IMR-90 (cell line): Measurements from ENCODE around the gene SLC9A9. TPM values are rescaled to one million over a fixed set of nuclear protein-coding genes. Genes with fewer than 3 reads are reported as not detected.

Experiments used
- ATAC-seq: fragments of 200-7000 bp; cut with Tn5 transposase; 2 replicates; pipeline ENCODE4 v1.9.1; 2020; ENCODE audit warnings: low read depth, mild to moderate bottlenecking, moderate library complexity
- BruUV-seq: library from RNA; stranded (reverse); fragments of 400-500 nt; replicated peaks from 2 replicates; lab custom pipeline; 2021; lab: Mats Ljungman, UMichigan
- CTCF ChIA-PET: fragments of 300-600 bp; formaldehyde crosslinking; extraction: SDS; loops from one replicate; lab custom pipeline; 2021; ENCODE audit warnings: antibody characterized with exemption; lab: Yijun Ruan, JAX
- POLR2A ChIA-PET: fragments of 300-600 bp; sonication (Branson Sonifier 250); formaldehyde crosslinking; loops from one replicate; lab custom pipeline; 2022; ENCODE audit warnings: antibody characterized with exemption; ENCODE audit not compliant: unreplicated experiment; lab: Charles Lee
- DNase-seq: peaks from one replicate; pipeline ENCODE4 v3.0.0; 2013
- H2AFZ ChIP-seq: replicated peaks from 2 replicates; pipeline ENCODE3; 2013; ENCODE audit warnings: low read length, mild to moderate bottlenecking; ENCODE audit not compliant: poor library complexity
- H2AK5ac ChIP-seq: 2 replicates; pipeline ENCODE4 v1.6.1; 2013; ENCODE audit warnings: low read depth, low read length, inconsistent platforms
- H2AK9ac ChIP-seq: replicated peaks from 2 replicates; pipeline ENCODE3; 2013; ENCODE audit warnings: mild to moderate bottlenecking, low read depth, low read length, moderate library complexity; ENCODE audit not compliant: poor library complexity
- H2BK120ac ChIP-seq: 2 replicates; pipeline ENCODE4 v1.6.1; 2013; ENCODE audit warnings: low read depth, low read length, inconsistent platforms
- H2BK15ac ChIP-seq: 3 replicates; pipeline ENCODE4 v1.6.1; 2013; ENCODE audit warnings: low read depth, low read length, inconsistent platforms
- H2BK20ac ChIP-seq: 2 replicates; pipeline ENCODE4 v1.6.1; 2013; ENCODE audit warnings: low read depth, mild to moderate bottlenecking, inconsistent platforms, low read length, moderate library complexity
- H2BK5ac ChIP-seq: 2 replicates; pipeline ENCODE4 v1.6.1; 2013; ENCODE audit warnings: mild to moderate bottlenecking, low read depth, low read length, inconsistent platforms; ENCODE audit not compliant: poor library complexity, severe bottlenecking
- H3K14ac ChIP-seq: replicated peaks from 2 replicates; pipeline ENCODE4 v1.6.1; 2013; ENCODE audit warnings: low read depth, low read length, inconsistent platforms
- H3K18ac ChIP-seq: 2 replicates; pipeline ENCODE4 v1.6.1; 2013; ENCODE audit warnings: low read depth, low read length, control low read depth
- H3K23ac ChIP-seq: 2 replicates; pipeline ENCODE4 v1.6.1; 2013; ENCODE audit warnings: low read depth, low read length, inconsistent platforms
- H3K27ac ChIP-seq: 2 replicates; pipeline ENCODE4 v1.5.1; 2013; ENCODE audit warnings: mild to moderate bottlenecking, control low read depth, low read length; ENCODE audit not compliant: insufficient read depth
- H3K27me3 ChIP-seq: 2 replicates; pipeline ENCODE4 v1.6.1; 2013; ENCODE audit warnings: low read length; ENCODE audit not compliant: control insufficient read depth, insufficient read depth
- H3K36me3 ChIP-seq: 2 replicates; pipeline ENCODE4 v1.6.1; 2013; ENCODE audit warnings: low read length, mixed read lengths; ENCODE audit not compliant: control insufficient read depth, insufficient read depth
- H3K4ac ChIP-seq: 2 replicates; pipeline ENCODE4 v1.6.1; 2013; ENCODE audit warnings: low read depth, low read length, inconsistent platforms
- H3K4me1 ChIP-seq: 2 replicates; pipeline ENCODE4 v1.6.1; 2013; ENCODE audit warnings: low read length, mixed read lengths; ENCODE audit not compliant: control insufficient read depth, insufficient read depth
- H3K4me2 ChIP-seq: 2 replicates; pipeline ENCODE4 v1.6.1; 2013; ENCODE audit warnings: low read depth, mild to moderate bottlenecking, control low read depth, low read length, moderate library complexity
- H3K4me3 ChIP-seq: 2 replicates; pipeline ENCODE4 v1.5.1; 2013; ENCODE audit warnings: low read depth, mild to moderate bottlenecking, control low read depth, low read length, moderate library complexity; ENCODE audit not compliant: insufficient read depth
- H3K56ac ChIP-seq: 2 replicates; pipeline ENCODE4 v1.6.1; 2013; ENCODE audit warnings: low read length, inconsistent platforms; ENCODE audit not compliant: insufficient read depth; ENCODE audit errors: extremely low read depth
- H3K79me1 ChIP-seq, 2 experiments: 2 replicates each; pipeline ENCODE4 v1.6.1; 2013; ENCODE audit warnings: low read length in 2 of 2, inconsistent platforms in 1 of 2, low read depth in 1 of 2
- H3K9ac ChIP-seq: 2 replicates; pipeline ENCODE4 v1.6.1; 2013; ENCODE audit warnings: low read depth, low read length, control low read depth
- H3K9me1 ChIP-seq: 2 replicates; pipeline ENCODE4 v1.6.1; 2013; ENCODE audit warnings: low read length, inconsistent platforms; ENCODE audit not compliant: insufficient read depth
- H3K9me3 ChIP-seq: 2 replicates; pipeline ENCODE4 v1.6.1; 2013; ENCODE audit warnings: low read length; ENCODE audit not compliant: control insufficient read depth, insufficient read depth
- H4K20me1 ChIP-seq: 2 replicates; pipeline ENCODE4 v1.6.1; 2013; ENCODE audit warnings: low read length, inconsistent platforms; ENCODE audit not compliant: insufficient read depth
- H4K5ac ChIP-seq: 2 replicates; pipeline ENCODE4 v1.6.1; 2013; ENCODE audit warnings: mild to moderate bottlenecking, low read depth, low read length, control low read depth
- H4K8ac ChIP-seq, 2 experiments: 2 replicates each; pipeline ENCODE4 v1.6.1; 2013; ENCODE audit warnings: low read depth in 2 of 2, low read length in 2 of 2, control low read depth in 1 of 2, inconsistent platforms in 1 of 2
- H4K91ac ChIP-seq: 2 replicates; pipeline ENCODE4 v1.6.1; 2013; ENCODE audit warnings: low read depth, low read length, inconsistent platforms; ENCODE audit not compliant: insufficient read depth
- CEBPB ChIP-seq: IDR thresholded peaks from 2 replicates; pipeline ENCODE4 v1.6.1; 2012; ENCODE audit warnings: low read depth, low read length, improper control_type of control experiment
- FOS ChIP-seq: fragments of 150-350 bp; IDR thresholded peaks from 2 replicates; pipeline ENCODE4 v1.6.1; 2016; ENCODE audit warnings: low read depth, low read length
- MAZ ChIP-seq: IDR thresholded peaks from 2 replicates; pipeline ENCODE4 v1.6.1; 2012; ENCODE audit warnings: low read depth, mild to moderate bottlenecking, low read length, improper control_type of control experiment, moderate library complexity, borderline replicate concordance
- POLR2A ChIP-seq: IDR thresholded peaks from 2 replicates; pipeline ENCODE4 v1.6.1; 2012; ENCODE audit warnings: mild to moderate bottlenecking, low read depth, low read length
- RCOR1 ChIP-seq: IDR thresholded peaks from 2 replicates; pipeline ENCODE4 v1.6.1; 2012; ENCODE audit warnings: mild to moderate bottlenecking, low read length, improper control_type of control experiment; ENCODE audit not compliant: insufficient replicate concordance
- SMC3 ChIP-seq: fragments of 150-350 bp; IDR thresholded peaks from 2 replicates; pipeline ENCODE4 v1.6.1; 2016; ENCODE audit warnings: low read depth, mild to moderate bottlenecking, antibody characterized with exemption, low read length, moderate library complexity
- WGBS, 2 experiments: methylation state at CpG; one replicate each; pipeline versions ENCODE4 v1.1.5 to v1.1.7; 2013; ENCODE audit warnings: missing lambda C conversion rate in 2 of 2; ENCODE audit not compliant: insufficient read length in 1 of 2; ENCODE audit errors: extremely low coverage in 2 of 2; 5-methylcytosine and 5-hydroxymethylcytosine counted together
- dilution Hi-C: fragments of 300-500 bp; cut with HindIII; formaldehyde crosslinking; loops from one replicate; pipeline ENCODE4 v1.14.3; 2018; ENCODE audit warnings: low sequenced_read_pairs; ENCODE audit not compliant: unreplicated experiment
- in situ Hi-C: fragments of 300-500 bp; cut with MboI; formaldehyde crosslinking; loops from 3 replicates; pipeline ENCODE4 v1.14.3; 2019; ENCODE audit warnings: low sequenced_read_pairs, inconsistent platforms, mixed read lengths
- intact Hi-C: fragments of 100-400 bp; cut with micrococcal nuclease; formaldehyde crosslinking; loops from 2 replicates; pipeline ENCODE4 v1.10.0; 2022
- polyA plus RNA-seq, 3 experiments: library from polyadenylated mRNA; depleted of rRNA; stranded (reverse); fragments of >200 nt; gene quantifications; 2 replicates each; pipeline ENCODE4 v1.2.3, GENCODE V29; 2012; ENCODE audit warnings: low replicate concordance in 1 of 3
- total RNA-seq: library from RNA; depleted of rRNA; stranded (reverse); fragments of >200 nt; gene quantifications from 2 replicates; pipeline ENCODE4 v1.2.3, GENCODE V29; 2012
- TF ChIP-seq, protein P1 (sequence below): fragments of 150-350 bp; IDR thresholded peaks from 2 replicates; pipeline ENCODE4 v1.6.1; 2016; ENCODE audit warnings: low read depth, mild to moderate bottlenecking, low read length, moderate library complexity, borderline replicate concordance
- TF ChIP-seq, protein P2 (sequence below): conservative IDR thresholded peaks from 2 replicates; pipeline ENCODE4 v1.5.1; 2012; ENCODE audit warnings: mild to moderate bottlenecking, low read depth, low read length, improper control_type of control experiment

SLC9A9 gene
- total and polyA plus RNA-seq, 2 of the 4 experiments (the other 2 are of a cell fraction), result 1.4 to 2.3 TPM

DNA sequence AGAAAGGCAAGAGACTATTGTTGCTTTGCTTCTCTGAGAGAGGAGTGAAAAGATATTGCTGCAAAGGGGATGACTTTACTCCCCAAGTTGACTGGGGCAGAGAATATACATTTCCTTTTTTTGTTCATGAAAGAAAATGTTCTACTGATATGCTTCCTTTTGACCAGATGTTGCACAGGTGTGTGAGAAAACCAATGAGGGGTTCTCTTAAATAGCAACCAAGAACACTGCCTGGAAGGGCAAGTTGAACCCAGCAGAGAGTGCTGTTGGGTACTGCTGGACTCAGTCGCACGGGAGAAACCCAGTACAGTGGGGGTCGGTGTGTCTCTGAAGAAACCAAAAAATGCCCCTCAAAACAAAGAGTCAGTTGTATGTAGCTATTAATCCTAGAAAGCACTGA, 627.5 kb downstream of the SLC9A9 start:
- Histone ChIP-seq H2BK20ac (no peak overlapping the region), H3K9me3 (no peaks in the 10 kb centered on the region), H3K79me1 (no peaks in the 10 kb centered on the region), H3K9ac (no peak overlapping the region), H3K27ac (no peak overlapping the region), H3K18ac (no peak overlapping the region), H4K8ac (no peak overlapping the region), H3K23ac (no peak overlapping the region), H3K4me2 (no peak overlapping the region), H3K4me3 (no peak overlapping the region), H3K9me1 (no peaks in the 10 kb centered on the region), H2AFZ (no peak overlapping the region), H4K91ac (no peak overlapping the region), H2BK15ac (no peak overlapping the region), H3K4me1 (no peaks in the 10 kb centered on the region; the same call in 1 of the 2 replicates), H3K36me3 (no peaks in the 10 kb centered on the region), H3K27me3 (no peaks in the 10 kb centered on the region), H2AK9ac (no peak overlapping the region), H3K4ac (no peak overlapping the region), H4K20me1 (no peaks in the 10 kb centered on the region), H2AK5ac (no peak overlapping the region), H3K56ac (no peak overlapping the region), H4K5ac (no peak overlapping the region), H2BK120ac (no peak overlapping the region), H3K14ac (no peak overlapping the region), H2BK5ac (no peak overlapping the region)
- ChIA-PET CTCF (no interaction called here), POLR2A (no interaction called here)
- dilution Hi-C loops, result no loop called here
- DNase-seq (no peak), ATAC-seq (no peak)
- TF ChIP-seq CEBPB (no peak), MAZ (no peak), SMC3 (no peak), POLR2A (no peak), FOS (no peak), RCOR1 (no peak)
- TF ChIP-seq, protein P1, sequence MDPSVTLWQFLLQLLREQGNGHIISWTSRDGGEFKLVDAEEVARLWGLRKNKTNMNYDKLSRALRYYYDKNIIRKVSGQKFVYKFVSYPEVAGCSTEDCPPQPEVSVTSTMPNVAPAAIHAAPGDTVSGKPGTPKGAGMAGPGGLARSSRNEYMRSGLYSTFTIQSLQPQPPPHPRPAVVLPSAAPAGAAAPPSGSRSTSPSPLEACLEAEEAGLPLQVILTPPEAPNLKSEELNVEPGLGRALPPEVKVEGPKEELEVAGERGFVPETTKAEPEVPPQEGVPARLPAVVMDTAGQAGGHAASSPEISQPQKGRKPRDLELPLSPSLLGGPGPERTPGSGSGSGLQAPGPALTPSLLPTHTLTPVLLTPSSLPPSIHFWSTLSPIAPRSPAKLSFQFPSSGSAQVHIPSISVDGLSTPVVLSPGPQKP, result no peak
- TF ChIP-seq, protein P2, sequence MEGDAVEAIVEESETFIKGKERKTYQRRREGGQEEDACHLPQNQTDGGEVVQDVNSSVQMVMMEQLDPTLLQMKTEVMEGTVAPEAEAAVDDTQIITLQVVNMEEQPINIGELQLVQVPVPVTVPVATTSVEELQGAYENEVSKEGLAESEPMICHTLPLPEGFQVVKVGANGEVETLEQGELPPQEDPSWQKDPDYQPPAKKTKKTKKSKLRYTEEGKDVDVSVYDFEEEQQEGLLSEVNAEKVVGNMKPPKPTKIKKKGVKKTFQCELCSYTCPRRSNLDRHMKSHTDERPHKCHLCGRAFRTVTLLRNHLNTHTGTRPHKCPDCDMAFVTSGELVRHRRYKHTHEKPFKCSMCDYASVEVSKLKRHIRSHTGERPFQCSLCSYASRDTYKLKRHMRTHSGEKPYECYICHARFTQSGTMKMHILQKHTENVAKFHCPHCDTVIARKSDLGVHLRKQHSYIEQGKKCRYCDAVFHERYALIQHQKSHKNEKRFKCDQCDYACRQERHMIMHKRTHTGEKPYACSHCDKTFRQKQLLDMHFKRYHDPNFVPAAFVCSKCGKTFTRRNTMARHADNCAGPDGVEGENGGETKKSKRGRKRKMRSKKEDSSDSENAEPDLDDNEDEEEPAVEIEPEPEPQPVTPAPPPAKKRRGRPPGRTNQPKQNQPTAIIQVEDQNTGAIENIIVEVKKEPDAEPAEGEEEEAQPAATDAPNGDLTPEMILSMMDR, result no peak
- BruUV-seq, result no TSS peak
- intact Hi-C loops, result no loop called here
- in situ Hi-C loops, result no loop called here
- WGBS, 2 experiments, result no CpG with 5 or more reads among the region's 3 CpGs
